Measurements from ENCODE around the gene NHERF2.
"Not testable (repeated sequence)": the region's sequence is repeated elsewhere in the genome, so short reads cannot be mapped to it uniquely, and the experiment has no call there.

NHERF2 gene

DNA sequence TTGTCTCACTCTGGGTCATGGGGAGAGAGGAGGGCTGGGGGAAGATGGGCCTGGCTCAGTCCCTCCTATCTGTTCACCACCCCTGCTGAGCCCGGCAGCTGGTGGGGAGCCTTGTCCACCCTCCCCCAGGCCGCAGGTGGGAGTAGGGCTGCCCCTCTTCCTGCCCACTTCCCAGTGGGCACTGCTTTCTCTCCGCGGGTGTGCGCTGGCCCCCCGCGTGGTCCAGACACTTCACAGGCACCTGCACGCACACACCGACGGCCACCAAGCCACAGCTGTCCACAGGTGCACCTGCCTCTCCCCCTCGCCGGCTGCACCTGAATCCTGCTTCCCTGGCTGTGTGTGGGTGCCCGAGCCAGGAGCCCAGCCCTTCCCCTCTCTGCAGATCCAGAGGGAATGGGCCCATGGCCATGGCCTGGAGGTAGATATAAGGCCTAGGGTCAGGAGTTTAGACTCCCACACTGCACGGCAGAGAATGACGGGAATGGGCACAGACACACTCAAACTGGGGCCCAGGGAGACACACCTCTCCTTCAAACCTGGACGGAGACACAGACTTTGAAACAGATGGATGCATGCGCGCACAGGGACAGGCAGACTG is 2.0 kb downstream of the NHERF2 start:
- FAIRE-seq, result no peak

- FAIRE-seq, result no peak
Measured at GRCh38 chr16:2029350-2029749, 2.6 kb downstream of the NHERF2 start.

GRCh38 chr16:2030036-2030435 is 3.3 kb downstream of the NHERF2 start:
- FAIRE-seq, result no peak

DNA sequence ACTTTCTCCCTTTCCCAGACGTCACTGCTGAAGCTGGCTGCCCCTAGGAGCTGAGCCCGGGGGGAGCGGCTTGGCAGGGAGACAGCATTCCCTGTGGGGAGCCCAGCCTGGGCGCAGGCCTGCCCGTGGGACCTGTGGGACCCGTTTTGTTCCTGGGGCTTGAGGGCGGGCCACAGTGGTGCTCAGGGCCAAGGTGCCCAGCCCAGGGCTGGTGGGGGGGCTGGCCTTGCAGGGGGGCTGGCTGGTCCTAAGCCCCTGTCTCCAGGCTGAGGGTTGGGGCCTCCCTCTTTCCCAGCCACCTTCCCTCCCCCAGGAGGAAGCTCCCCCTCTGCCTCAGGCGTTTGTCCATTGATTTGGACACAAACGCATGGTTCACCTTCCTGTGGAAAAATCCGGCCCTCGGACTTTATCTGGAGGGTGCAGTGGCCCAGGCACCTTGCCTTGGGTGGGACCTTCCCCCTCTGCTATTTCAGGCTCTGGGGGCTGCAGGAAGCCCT is 4.4 kb downstream of the NHERF2 start:
- no peak for FAIRE-seq

- no peak for FAIRE-seq
Measured at GRCh38 chr16:2032285-2033056, 5.8 kb downstream of the NHERF2 start.

GRCh38 chr16:2033057-2033908 is 6.6 kb downstream of the NHERF2 start:
- FAIRE-seq, result no peak

DNA sequence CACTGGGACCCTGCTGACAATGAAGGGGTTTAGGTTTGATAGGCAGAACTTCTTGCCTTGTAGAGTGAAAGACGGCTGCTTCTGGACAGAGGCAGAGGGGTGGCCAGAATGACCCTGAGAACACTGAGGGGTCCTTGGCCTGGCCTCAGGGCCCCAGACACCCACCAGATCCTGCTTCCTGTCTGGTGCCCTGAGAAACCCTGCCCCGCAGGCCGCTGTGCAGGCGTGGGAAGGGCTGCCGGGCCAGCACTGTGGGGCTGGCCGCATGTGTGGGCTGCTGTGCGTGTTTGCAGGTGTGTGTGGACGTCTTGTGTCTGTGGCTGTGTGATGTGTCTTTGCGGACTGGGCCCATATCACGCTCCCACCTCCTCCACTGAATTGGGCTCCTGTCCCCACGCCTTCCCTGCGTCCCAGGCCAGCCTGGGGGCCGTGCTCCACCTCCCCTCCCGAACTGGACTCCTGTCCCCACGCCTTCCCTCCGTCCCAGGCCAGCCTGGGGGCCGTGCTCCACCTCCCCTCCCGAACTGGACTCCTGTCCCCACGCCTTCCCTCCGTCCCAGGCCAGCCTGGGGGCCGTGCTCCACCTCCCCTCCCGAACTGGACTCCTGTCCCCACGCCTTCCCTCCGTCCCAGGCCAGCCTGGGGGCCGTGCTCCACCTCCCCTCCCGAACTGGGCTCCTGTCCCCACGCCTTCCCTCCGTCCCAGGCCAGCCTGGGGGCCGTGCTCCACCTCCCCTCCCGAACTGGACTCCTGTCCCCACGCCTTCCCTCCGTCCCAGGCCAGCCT is 7.4 kb downstream of the NHERF2 start:
- not testable (repeated sequence) for FAIRE-seq

DNA sequence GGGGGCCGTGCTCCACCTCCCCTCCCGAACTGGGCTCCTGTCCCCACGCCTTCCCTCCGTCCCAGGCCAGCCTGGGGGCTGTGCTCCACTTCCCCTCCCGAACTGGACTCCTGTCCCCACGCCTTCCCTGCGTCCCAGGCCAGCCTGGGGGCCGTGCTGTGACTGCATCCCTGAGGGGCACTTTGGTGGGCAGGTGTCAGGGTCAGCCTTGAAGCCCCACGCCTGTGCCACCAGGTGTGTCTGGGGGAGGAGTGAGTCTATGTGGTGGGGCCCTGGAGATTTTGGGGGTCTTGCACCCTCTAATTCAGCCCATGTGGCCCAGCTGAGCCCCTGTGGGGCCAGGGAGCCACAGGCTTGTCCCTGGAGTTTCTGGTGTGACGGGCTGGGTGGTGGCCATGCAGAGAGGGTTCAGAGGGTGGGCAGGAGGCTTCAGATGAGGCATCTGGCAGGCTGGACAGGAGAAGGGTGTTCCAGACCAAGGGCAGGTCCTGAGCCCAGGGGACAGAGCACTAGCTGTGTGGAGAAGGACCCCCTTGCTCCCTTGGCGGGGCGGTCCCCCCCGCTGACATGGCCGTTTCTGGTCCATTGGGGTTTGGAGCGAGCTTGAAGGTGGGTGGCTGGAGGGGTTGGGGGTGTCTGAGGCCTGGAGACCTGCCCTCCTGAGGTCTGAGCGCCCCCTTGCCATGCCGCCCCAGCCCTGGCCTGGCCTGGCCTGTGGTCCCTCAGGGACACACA is 8.2 kb downstream of the NHERF2 start:
- no peak for FAIRE-seq

DNA sequence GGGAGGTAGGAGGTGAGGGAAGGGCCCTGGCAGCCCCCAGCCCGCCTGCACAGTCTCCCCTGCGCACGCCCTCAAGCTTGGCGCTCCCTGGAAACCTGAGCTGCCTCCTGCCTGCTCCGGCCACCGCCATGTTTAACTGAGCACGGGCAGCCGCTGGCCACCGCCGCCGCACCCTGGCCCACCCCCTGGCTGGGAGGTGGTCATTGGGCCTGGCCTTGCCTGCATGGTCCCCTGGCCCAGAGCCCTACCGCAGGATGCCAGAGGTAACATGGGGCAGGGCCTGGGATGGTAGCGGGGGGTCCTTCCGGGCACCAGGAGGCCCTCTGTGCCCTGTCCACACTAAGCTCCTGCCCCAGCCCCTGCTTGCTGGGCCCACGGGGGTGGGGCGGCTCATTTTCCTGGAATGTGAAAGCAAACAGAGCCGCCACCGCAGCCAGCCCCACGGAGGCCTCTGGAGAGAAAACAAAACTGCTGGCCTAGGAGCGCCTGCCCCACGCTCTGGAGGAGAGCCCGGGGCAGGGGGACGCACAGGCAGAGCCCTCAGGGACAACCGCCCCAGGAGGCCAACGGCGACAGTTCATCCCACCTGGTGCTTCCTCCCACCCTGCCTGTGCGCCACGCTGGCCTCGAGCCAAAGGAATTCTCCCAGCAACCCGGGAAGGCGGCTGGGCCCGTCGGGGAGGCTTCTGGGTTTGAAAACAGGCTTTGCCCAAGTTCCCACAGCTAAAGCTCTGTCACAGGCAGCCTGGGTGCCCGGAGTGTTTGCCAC is 8.9 kb downstream of the NHERF2 start:
- FAIRE-seq, result no peak

DNA sequence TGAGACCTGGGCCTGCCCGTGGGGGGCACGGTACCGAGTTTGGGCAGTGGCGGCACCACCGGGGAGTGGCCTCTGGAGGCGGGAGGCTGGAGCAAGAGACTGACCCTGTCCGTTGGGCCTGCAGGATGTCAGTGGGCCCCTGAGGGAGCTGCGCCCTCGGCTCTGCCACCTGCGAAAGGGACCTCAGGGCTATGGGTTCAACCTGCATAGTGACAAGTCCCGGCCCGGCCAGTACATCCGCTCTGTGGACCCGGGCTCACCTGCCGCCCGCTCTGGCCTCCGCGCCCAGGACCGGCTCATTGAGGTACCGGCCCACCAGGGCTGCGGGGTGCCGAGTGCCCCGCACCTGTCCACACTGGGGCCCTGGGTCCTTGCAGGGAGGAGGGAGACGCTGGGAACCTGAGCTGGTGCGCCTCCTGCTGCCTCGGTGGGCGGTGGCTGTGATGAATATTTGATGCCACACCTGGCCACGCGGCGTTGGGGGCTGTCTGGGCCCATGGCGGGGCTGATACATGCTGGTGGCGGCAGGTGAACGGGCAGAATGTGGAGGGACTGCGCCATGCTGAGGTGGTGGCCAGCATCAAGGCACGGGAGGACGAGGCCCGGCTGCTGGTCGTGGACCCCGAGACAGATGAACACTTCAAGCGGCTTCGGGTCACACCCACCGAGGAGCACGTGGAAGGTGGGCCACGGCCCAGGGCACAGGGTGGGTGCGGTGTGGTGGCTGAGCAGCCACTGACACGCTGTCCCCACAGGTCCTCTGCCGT is 9.7 kb downstream of the NHERF2 start:
- FAIRE-seq, result no peak

GRCh38 chr16:2037115-2037514 is 10.4 kb downstream of the NHERF2 start:
- no peak for FAIRE-seq

DNA sequence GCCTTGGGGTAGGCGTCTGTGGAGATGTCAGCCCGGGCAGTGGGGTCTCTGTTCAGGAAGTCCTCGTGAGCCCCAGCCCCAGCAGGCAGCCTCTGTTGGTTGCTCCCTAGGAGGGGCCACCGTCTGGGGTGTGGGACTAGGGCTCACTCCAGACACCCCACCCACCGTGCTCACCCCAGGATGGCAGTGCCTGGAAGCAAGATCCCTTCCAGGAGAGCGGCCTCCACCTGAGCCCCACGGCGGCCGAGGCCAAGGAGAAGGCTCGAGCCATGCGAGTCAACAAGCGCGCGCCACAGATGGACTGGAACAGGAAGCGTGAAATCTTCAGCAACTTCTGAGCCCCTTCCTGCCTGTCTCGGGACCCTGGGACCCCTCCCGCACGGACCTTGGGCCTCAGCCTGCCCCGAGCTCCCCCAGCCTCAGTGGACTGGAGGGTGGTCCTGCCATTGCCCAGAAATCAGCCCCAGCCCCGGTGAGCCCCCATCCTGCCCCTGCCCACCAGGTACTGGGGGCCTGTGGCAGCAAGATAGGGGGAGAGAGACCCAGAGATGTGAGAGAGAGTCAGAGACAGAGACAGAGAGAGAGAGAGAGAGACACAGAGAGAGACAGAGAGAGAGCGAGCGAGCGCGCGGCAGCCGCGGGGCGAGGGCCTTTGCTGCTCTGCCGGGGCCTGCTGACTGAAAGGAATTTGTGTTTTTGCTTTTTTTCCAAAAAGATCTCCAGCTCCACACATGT is 11.1 kb downstream of the NHERF2 start:
- FAIRE-seq, result no peak

GRCh38 chr16:2038382-2039231 is 11.9 kb downstream of the NHERF2 start:
- FAIRE-seq, result no peak

- FAIRE-seq, result peak; percentile 70
Measured at GRCh38 chr16:2039274-2040031, 12.8 kb downstream of the NHERF2 start.

DNA sequence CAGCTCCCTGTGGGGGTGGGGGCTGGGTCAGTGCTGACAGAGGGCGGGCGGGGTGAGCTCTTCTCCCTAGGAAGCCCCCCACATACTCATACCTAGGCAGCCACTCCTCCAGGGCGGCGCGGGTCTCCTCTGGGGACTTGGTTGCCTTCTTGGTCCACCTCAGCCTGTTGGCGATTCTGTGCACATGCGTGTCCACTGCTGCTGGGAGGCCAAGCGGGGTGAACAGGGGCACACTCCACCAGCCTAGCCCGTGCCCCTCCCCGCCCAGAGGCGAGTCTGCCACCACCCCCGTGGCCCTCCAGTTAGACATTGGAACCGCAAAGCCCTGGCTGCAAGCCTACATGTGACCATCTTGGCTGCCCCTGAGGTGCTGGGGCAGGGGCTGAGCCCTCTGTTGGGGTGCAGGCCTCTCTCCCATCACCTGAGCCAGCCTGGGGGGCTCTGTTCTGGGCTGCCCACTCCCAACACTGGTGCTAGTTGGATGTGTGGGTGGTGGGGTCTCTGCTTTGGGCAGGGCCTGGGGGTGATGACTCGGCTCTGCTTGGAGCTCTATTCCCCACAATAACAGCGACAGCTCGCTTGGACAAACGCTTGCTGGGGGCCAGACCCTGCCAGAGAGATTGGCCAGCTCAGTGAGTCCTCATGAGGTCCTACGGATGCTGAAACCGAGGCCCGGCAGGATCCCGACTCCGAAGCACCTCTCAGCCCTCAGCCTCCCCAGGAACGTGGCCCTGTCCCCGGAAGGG is 13.5 kb downstream of the NHERF2 start:
- FAIRE-seq, result no peak

GRCh38 chr16:2040787-2041522 is 14.3 kb downstream of the NHERF2 start:
- FAIRE-seq, result no peak
